A673 (cell line): ENCODE measurements around the gene MORN2.

Experiments
- EZH2 ChIP-seq: fragments of 200-600 bp; sonication (generic); IDR thresholded peaks from 2 replicates; pipeline ENCODE4 v1.6.1; 2017; ENCODE audit warnings: borderline replicate concordance, low read depth, mild to moderate bottlenecking, mixed read lengths, antibody characterized with exemption, low read length; ENCODE audit not compliant: poor library complexity, severe bottlenecking
- TF ChIP-seq, protein P1 (sequence below): fragments of 300-800, 200-600 bp; sonication (generic); conservative IDR thresholded peaks from 2 replicates; pipeline ENCODE4 v1.5.1; 2017; ENCODE audit warnings: low read depth, mild to moderate bottlenecking, antibody characterized with exemption, low read length, moderate library complexity, mixed read lengths

DNA sequence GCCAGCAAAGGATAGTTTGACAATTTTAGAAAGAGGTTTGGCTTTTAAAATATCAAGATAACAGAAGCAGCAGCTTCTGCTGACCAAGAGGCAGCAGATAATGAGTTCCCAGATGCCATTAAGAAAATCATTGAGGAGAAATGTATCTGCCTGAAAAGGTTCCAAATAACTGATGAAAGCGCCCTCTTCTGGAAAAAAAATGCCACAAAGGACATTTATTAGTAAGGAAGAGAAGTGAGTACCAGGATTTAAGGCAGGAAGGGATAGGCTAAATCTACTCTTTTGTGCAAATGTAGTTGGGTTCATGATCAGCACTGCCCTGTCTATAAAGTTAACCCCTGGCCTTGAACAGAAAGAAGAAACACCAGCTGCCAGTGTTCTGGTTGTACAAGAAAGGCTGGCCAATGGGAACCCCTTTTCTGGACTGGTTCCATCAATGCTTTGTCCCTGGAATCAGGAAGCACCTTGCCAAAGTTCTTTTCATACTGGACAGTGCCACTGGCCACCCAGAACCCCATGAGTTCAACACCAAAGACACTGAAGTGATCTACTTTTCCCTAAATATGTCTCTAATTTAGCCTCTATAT is 40.7 kb upstream of the MORN2 start:
- TF ChIP-seq, protein P1, sequence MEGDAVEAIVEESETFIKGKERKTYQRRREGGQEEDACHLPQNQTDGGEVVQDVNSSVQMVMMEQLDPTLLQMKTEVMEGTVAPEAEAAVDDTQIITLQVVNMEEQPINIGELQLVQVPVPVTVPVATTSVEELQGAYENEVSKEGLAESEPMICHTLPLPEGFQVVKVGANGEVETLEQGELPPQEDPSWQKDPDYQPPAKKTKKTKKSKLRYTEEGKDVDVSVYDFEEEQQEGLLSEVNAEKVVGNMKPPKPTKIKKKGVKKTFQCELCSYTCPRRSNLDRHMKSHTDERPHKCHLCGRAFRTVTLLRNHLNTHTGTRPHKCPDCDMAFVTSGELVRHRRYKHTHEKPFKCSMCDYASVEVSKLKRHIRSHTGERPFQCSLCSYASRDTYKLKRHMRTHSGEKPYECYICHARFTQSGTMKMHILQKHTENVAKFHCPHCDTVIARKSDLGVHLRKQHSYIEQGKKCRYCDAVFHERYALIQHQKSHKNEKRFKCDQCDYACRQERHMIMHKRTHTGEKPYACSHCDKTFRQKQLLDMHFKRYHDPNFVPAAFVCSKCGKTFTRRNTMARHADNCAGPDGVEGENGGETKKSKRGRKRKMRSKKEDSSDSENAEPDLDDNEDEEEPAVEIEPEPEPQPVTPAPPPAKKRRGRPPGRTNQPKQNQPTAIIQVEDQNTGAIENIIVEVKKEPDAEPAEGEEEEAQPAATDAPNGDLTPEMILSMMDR, result peak; percentile 71
- TF ChIP-seq EZH2, result no peak
